GF-D8 (cell line): Measurements from ENCODE around the gene IPO13.

Experiments
- DNase-seq: peaks from one replicate; lab custom pipeline; 2025; lab: John Stamatoyannopoulos, UW

Gene IPO13, protein sequence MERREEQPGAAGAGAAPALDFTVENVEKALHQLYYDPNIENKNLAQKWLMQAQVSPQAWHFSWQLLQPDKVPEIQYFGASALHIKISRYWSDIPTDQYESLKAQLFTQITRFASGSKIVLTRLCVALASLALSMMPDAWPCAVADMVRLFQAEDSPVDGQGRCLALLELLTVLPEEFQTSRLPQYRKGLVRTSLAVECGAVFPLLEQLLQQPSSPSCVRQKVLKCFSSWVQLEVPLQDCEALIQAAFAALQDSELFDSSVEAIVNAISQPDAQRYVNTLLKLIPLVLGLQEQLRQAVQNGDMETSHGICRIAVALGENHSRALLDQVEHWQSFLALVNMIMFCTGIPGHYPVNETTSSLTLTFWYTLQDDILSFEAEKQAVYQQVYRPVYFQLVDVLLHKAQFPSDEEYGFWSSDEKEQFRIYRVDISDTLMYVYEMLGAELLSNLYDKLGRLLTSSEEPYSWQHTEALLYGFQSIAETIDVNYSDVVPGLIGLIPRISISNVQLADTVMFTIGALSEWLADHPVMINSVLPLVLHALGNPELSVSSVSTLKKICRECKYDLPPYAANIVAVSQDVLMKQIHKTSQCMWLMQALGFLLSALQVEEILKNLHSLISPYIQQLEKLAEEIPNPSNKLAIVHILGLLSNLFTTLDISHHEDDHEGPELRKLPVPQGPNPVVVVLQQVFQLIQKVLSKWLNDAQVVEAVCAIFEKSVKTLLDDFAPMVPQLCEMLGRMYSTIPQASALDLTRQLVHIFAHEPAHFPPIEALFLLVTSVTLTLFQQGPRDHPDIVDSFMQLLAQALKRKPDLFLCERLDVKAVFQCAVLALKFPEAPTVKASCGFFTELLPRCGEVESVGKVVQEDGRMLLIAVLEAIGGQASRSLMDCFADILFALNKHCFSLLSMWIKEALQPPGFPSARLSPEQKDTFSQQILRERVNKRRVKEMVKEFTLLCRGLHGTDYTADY

GRCh38 chr1:43946236-43947060, at the start of gene IPO13:
Gene IPO13, plus strand, starts transcription at chr1:43946950. Its CDS starts 651 bp downstream, at chr1:43947601.
- peak; percentile 83 for DNase-seq

- no peak for DNase-seq
These were observed 47.8 kb upstream of the IPO13 start for GRCh38 chr1:43898981-43899380.

DNA sequence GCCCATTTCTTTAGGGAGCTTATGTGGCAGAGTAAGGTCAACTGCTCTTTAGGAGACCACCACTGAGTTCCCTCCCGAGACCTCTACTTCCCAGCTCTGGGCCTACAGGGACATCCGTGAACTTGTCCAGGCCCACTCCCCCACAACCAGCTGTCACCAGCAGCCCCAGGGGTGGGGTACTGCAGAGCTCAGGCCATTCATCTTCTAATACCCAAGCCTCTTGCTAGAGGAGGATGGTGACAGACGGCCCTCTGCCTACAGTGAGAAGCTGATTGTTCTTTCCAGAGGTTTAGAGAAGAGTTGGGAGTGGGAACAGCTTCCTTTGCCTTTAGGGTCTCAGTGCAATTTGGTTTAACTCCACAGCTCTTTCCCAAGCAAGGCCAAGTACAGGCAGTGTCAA, 46.4 kb upstream of the IPO13 start:
- no peak for DNase-seq

GRCh38 chr1:43901196-43901961, 45.4 kb upstream of the IPO13 start:
- no peak for DNase-seq

- no peak for DNase-seq
These were observed 44.5 kb upstream of the IPO13 start for GRCh38 chr1:43902058-43902831.

DNA sequence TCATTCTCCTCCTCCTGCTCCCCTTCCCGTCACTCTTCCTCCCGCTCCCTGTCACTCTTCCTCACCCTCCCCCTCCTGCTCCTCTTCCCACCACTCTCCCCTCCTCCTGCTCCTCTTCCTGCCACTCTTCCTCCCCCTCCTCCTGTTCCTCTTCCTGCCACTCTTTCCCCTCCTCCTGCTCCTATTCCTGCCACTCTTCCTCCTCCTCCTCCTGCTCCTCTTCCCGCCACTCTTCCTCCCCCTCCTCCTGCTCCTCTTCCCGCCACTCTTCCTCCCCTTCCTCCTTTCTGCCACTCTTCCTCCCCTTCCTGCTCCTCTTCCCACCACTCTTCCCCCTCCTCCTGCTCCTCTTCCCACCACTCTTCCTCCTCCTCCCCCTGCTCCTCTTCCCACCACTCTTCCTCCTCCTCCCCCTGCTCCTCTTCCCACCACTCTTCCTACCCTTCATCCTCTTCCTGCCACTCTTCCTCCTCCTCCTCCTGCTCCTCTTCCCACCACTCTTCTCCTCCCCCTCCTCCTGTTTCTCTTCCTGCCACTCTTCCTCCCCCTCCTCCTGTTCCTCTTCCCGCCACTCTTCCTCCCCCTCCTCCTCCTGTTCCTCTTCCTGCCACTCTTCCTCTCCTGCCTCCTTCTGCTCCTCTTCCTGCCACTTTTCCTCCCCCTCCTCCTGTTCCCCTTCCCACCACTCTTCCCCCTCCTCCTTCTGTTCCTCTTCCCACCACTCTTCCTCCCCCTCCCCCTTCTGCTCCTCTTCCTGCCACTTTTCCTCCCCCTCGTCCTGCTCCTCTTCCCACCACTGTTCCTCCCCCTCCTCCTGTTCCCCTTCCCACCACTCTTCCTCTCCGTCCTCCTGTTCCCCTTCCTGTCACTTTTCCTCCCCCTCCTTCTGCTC, 41.8 kb upstream of the IPO13 start:
- DNase-seq, result no peak

DNA sequence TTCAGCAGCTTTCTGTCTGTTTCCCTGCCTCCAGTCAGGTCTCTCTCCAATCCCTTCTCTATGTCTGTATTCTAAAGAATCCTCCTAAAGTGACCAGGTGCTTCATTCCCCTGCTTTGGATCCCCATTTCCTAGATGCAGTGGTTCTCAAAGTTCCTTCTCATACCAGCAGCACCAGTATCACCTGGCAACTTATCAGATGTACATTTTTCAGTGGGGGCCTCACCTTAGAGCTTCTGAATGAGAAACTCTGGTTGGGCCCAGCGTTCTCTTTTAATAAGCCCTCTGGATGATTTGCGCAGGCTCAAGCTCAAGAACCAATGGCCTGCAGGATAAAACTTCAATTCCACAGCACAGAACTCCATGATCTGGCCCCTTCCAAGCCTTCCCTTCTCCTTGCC, 38.5 kb upstream of the IPO13 start:
- DNase-seq, result no peak

DNA sequence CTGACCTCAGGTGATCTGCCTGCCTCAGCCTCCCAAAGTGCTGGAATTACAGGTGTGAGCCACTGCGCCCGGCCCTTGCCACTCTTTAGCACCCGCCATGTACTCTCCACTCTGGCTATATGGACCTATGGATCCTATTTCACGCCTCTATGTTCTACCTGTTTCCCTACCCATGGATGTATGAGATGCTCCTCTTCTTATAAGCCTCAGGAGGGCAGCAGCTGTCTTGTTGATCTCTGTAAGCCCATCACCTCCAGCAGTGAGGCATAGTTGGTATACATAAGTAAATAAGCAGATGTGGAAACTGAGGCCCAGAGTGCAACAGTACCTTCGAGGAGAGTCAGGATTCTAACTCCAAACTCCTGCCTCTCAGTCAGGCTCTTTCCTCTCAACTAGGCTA, 37.9 kb upstream of the IPO13 start:
- DNase-seq, result no peak

GRCh38 chr1:43910343-43910742, 36.4 kb upstream of the IPO13 start:
- DNase-seq, result no peak

GRCh38 chr1:43912607-43913006, 34.1 kb upstream of the IPO13 start:
- no peak for DNase-seq

DNA sequence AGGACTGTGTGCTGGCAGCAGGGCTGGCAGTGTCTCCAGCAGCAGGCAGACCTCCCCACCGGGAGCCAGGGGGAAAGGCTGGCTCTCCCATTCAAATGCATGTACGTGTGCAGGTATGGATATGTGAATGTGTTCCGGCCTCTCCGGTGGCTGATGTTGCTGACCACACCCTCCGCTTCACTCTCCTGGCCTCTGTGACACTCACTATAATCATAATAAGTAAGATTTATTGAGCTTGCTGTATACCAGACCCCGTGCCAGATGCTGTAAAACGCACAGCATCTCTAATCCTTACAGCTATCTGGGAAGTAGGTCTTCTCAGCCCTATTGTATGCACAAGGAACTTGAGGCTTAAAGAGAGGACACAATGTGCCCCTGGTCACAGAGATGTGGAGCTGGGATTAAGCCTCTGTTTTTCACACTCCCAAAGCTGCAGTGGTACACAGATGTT, 33.7 kb upstream of the IPO13 start:
- no peak for DNase-seq

DNA sequence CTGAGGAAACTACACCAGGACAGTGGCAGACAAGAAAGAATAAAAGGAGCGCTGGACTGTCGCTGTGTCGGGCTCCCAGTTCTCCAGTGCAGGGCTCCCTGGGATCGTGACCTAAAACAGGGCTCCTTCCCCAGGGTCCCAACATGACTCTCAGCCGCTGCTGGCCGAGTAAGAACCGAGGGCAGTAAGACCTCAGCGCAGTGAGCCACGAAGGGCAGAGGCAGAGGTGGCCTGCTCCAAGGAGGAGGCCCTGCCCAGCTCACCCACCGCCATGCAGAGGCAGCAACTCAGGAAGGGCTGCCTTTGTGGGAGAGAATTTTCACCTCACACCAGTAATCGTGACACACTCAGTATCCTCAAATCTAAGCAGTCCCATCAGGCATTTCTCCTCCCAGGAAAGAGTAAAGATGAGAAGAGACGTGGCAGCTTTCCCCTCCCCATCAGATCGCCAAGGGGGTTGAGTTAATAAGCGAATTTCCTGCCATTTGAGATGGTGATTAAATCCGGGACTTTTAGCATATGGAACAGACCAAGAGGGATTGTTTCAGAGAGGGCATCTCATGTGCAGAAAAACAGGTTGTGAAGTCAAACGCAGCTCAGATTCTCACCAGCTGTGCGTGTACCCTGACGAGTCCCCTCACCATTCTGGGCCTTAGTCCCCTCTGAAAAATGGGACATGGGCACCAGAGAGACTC, 32.9 kb upstream of the IPO13 start:
- DNase-seq, result no peak

DNA sequence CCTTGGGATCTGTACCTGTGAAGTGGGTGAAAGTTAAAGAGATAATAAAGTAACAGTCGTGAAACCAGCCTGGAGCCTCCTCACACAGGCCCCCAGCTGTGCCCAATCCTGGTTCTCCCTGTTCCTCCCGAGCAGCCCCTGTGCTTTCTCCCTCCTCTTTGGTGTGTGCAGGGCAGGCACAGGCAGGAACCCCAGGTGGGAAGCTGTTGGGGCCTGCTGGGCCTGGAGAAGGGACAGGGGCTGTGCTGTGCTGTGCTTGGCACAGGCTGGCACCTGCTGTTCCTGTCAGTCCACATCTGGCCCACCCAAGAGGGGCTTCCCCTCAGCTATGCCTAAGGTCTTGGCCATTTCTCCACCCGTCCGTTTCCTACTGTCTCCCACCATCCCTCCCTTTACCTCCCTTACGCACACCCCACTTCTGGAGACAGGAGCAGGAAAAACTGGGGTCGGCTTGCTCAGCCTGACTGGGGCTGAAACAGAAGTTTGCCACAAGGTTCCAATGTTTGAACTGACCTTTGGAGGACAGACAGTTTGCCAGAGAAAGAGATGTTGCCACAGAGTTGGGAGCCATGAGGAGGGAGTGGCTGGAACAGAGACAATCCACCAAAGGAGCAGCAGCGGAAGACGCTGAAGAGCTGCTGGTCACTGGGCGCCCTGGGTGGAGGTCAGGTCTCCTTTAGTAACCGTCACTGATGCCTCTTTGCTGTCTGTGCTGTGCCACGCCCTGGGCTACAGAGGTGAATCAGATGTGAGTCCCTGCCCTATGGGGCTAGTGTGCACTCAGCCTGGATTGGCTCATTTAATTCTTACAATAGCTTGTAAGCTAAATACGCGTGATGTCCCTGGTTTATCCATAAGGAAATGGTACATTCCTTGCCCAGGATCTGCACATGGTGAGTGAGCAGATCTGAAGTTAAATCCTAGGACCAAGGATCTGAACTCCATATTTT, 31.9 kb upstream of the IPO13 start:
- DNase-seq, result no peak

DNA sequence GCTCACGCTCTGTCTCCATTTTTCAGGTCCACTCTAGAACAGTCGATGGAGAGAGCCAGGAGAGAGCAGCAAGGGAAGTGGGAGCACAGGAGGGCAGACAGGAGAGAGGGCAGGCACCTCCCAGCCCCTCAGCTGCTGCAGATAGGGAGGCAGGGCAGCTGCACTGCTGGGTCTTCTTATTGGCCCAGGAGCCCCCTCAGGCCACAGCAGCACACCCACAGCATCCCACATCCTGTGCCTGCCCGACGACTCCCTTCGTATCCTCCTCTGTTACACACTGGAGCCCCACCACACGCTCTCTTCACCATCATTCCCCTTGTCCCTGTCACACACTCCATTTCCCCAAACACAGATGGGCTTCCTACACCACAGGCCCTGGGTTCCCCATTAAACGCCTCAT, 26.8 kb upstream of the IPO13 start:
- no peak for DNase-seq

GRCh38 chr1:43921022-43921421, 25.7 kb upstream of the IPO13 start:
- DNase-seq, result no peak

DNA sequence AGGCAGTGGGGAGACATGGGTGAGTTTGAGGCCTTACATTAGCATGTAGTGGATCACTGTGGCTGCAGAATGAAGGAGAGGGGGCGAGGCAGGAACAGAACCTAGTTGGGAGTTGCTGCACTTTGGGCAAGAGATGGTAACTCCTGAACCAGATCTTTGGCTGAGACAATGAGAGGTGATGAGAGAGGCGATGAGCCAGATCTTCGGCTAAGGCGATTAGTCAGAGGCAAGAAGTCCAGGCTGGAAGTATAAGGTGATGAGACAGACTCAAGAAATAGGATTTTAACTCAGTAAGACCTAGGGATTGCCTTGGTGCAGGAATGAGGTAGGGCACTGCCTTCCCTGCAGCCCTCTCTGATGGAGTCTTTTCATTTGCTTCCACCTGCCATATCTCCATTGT, 22.2 kb upstream of the IPO13 start:
- DNase-seq, result no peak

- DNase-seq, result no peak
These were observed 20.9 kb upstream of the IPO13 start for GRCh38 chr1:43925846-43926245.
